IMR-90 (cell line): ENCODE data around the gene BTBD9. TPM values are rescaled to one million over a fixed set of nuclear protein-coding genes. Genes with fewer than 3 reads are reported as not detected.

Source experiments
- ATAC-seq: fragments of 200-7000 bp; cut with Tn5 transposase; 2 replicates; pipeline ENCODE4 v1.9.1; 2020; ENCODE audit warnings: low read depth, mild to moderate bottlenecking, moderate library complexity
- BruUV-seq: library from RNA; stranded (reverse); fragments of 400-500 nt; replicated peaks from 2 replicates; lab custom pipeline; 2021; lab: Mats Ljungman, UMichigan
- CTCF ChIA-PET: fragments of 300-600 bp; formaldehyde crosslinking; extraction: SDS; loops from one replicate; lab custom pipeline; 2021; ENCODE audit warnings: antibody characterized with exemption; lab: Yijun Ruan, JAX
- POLR2A ChIA-PET: fragments of 300-600 bp; sonication (Branson Sonifier 250); formaldehyde crosslinking; loops from one replicate; lab custom pipeline; 2022; ENCODE audit warnings: antibody characterized with exemption; ENCODE audit not compliant: unreplicated experiment; lab: Charles Lee
- DNase-seq: peaks from one replicate; pipeline ENCODE4 v3.0.0; 2013
- H2AFZ ChIP-seq: replicated peaks from 2 replicates; pipeline ENCODE3; 2013; ENCODE audit warnings: low read length, mild to moderate bottlenecking; ENCODE audit not compliant: poor library complexity
- H2AK5ac ChIP-seq: 2 replicates; pipeline ENCODE4 v1.6.1; 2013; ENCODE audit warnings: low read depth, low read length, inconsistent platforms
- H2AK9ac ChIP-seq: replicated peaks from 2 replicates; pipeline ENCODE3; 2013; ENCODE audit warnings: mild to moderate bottlenecking, low read depth, low read length, moderate library complexity; ENCODE audit not compliant: poor library complexity
- H2BK120ac ChIP-seq: 2 replicates; pipeline ENCODE4 v1.6.1; 2013; ENCODE audit warnings: low read depth, low read length, inconsistent platforms
- H2BK15ac ChIP-seq: 3 replicates; pipeline ENCODE4 v1.6.1; 2013; ENCODE audit warnings: low read depth, low read length, inconsistent platforms
- H2BK20ac ChIP-seq: 2 replicates; pipeline ENCODE4 v1.6.1; 2013; ENCODE audit warnings: low read depth, mild to moderate bottlenecking, inconsistent platforms, low read length, moderate library complexity
- H2BK5ac ChIP-seq: 2 replicates; pipeline ENCODE4 v1.6.1; 2013; ENCODE audit warnings: mild to moderate bottlenecking, low read depth, low read length, inconsistent platforms; ENCODE audit not compliant: poor library complexity, severe bottlenecking
- H3K14ac ChIP-seq: replicated peaks from 2 replicates; pipeline ENCODE4 v1.6.1; 2013; ENCODE audit warnings: low read depth, low read length, inconsistent platforms
- H3K18ac ChIP-seq: 2 replicates; pipeline ENCODE4 v1.6.1; 2013; ENCODE audit warnings: low read depth, low read length, control low read depth
- H3K23ac ChIP-seq: 2 replicates; pipeline ENCODE4 v1.6.1; 2013; ENCODE audit warnings: low read depth, low read length, inconsistent platforms
- H3K27ac ChIP-seq: 2 replicates; pipeline ENCODE4 v1.5.1; 2013; ENCODE audit warnings: mild to moderate bottlenecking, control low read depth, low read length; ENCODE audit not compliant: insufficient read depth
- H3K27me3 ChIP-seq: 2 replicates; pipeline ENCODE4 v1.6.1; 2013; ENCODE audit warnings: low read length; ENCODE audit not compliant: control insufficient read depth, insufficient read depth
- H3K36me3 ChIP-seq: 2 replicates; pipeline ENCODE4 v1.6.1; 2013; ENCODE audit warnings: low read length, mixed read lengths; ENCODE audit not compliant: control insufficient read depth, insufficient read depth
- H3K4ac ChIP-seq: 2 replicates; pipeline ENCODE4 v1.6.1; 2013; ENCODE audit warnings: low read depth, low read length, inconsistent platforms
- H3K4me1 ChIP-seq: 2 replicates; pipeline ENCODE4 v1.6.1; 2013; ENCODE audit warnings: low read length, mixed read lengths; ENCODE audit not compliant: control insufficient read depth, insufficient read depth
- H3K4me2 ChIP-seq: 2 replicates; pipeline ENCODE4 v1.6.1; 2013; ENCODE audit warnings: low read depth, mild to moderate bottlenecking, control low read depth, low read length, moderate library complexity
- H3K4me3 ChIP-seq: 2 replicates; pipeline ENCODE4 v1.5.1; 2013; ENCODE audit warnings: low read depth, mild to moderate bottlenecking, control low read depth, low read length, moderate library complexity; ENCODE audit not compliant: insufficient read depth
- H3K56ac ChIP-seq: 2 replicates; pipeline ENCODE4 v1.6.1; 2013; ENCODE audit warnings: low read length, inconsistent platforms; ENCODE audit not compliant: insufficient read depth; ENCODE audit errors: extremely low read depth
- H3K79me1 ChIP-seq, 2 experiments: 2 replicates each; pipeline ENCODE4 v1.6.1; 2013; ENCODE audit warnings: low read length in 2 of 2, inconsistent platforms in 1 of 2, low read depth in 1 of 2
- H3K9ac ChIP-seq: 2 replicates; pipeline ENCODE4 v1.6.1; 2013; ENCODE audit warnings: low read depth, low read length, control low read depth
- H3K9me1 ChIP-seq: 2 replicates; pipeline ENCODE4 v1.6.1; 2013; ENCODE audit warnings: low read length, inconsistent platforms; ENCODE audit not compliant: insufficient read depth
- H3K9me3 ChIP-seq: 2 replicates; pipeline ENCODE4 v1.6.1; 2013; ENCODE audit warnings: low read length; ENCODE audit not compliant: control insufficient read depth, insufficient read depth
- H4K20me1 ChIP-seq: 2 replicates; pipeline ENCODE4 v1.6.1; 2013; ENCODE audit warnings: low read length, inconsistent platforms; ENCODE audit not compliant: insufficient read depth
- H4K5ac ChIP-seq: 2 replicates; pipeline ENCODE4 v1.6.1; 2013; ENCODE audit warnings: mild to moderate bottlenecking, low read depth, low read length, control low read depth
- H4K8ac ChIP-seq, 2 experiments: 2 replicates each; pipeline ENCODE4 v1.6.1; 2013; ENCODE audit warnings: low read depth in 2 of 2, low read length in 2 of 2, control low read depth in 1 of 2, inconsistent platforms in 1 of 2
- H4K91ac ChIP-seq: 2 replicates; pipeline ENCODE4 v1.6.1; 2013; ENCODE audit warnings: low read depth, low read length, inconsistent platforms; ENCODE audit not compliant: insufficient read depth
- BHLHE40 ChIP-seq: fragments of 150-350 bp; IDR thresholded peaks from 2 replicates; pipeline ENCODE4 v1.6.1; 2016; ENCODE audit warnings: mild to moderate bottlenecking, low read depth, low read length
- CEBPB ChIP-seq: IDR thresholded peaks from 2 replicates; pipeline ENCODE4 v1.6.1; 2012; ENCODE audit warnings: low read depth, low read length, improper control_type of control experiment
- CHD1 ChIP-seq: IDR thresholded peaks from 2 replicates; pipeline ENCODE4 v1.6.1; 2012; ENCODE audit warnings: low read depth, low read length, improper control_type of control experiment
- MAFK ChIP-seq: IDR thresholded peaks from 2 replicates; pipeline ENCODE4 v1.6.1; 2012; ENCODE audit warnings: low read depth, low read length, improper control_type of control experiment
- MAZ ChIP-seq: IDR thresholded peaks from 2 replicates; pipeline ENCODE4 v1.6.1; 2012; ENCODE audit warnings: low read depth, mild to moderate bottlenecking, low read length, improper control_type of control experiment, moderate library complexity, borderline replicate concordance
- MXI1 ChIP-seq: IDR thresholded peaks from 2 replicates; pipeline ENCODE4 v1.6.1; 2012; ENCODE audit warnings: low read depth, mild to moderate bottlenecking, low read length, moderate library complexity, borderline replicate concordance
- POLR2A ChIP-seq: IDR thresholded peaks from 2 replicates; pipeline ENCODE4 v1.6.1; 2012; ENCODE audit warnings: mild to moderate bottlenecking, low read depth, low read length
- RAD21 ChIP-seq: IDR thresholded peaks from 2 replicates; pipeline ENCODE4 v1.6.1; 2012; ENCODE audit warnings: low read length, improper control_type of control experiment
- RCOR1 ChIP-seq: IDR thresholded peaks from 2 replicates; pipeline ENCODE4 v1.6.1; 2012; ENCODE audit warnings: mild to moderate bottlenecking, low read length, improper control_type of control experiment; ENCODE audit not compliant: insufficient replicate concordance
- RFX5 ChIP-seq: IDR thresholded peaks from 2 replicates; pipeline ENCODE4 v1.8.0; 2012; ENCODE audit warnings: low read depth, mild to moderate bottlenecking, low read length, moderate library complexity
- SMC3 ChIP-seq: fragments of 150-350 bp; IDR thresholded peaks from 2 replicates; pipeline ENCODE4 v1.6.1; 2016; ENCODE audit warnings: low read depth, mild to moderate bottlenecking, antibody characterized with exemption, low read length, moderate library complexity
- WGBS, 2 experiments: methylation state at CpG; one replicate each; pipeline versions ENCODE4 v1.1.5 to v1.1.7; 2013; ENCODE audit warnings: missing lambda C conversion rate in 2 of 2; ENCODE audit not compliant: insufficient read length in 1 of 2; ENCODE audit errors: extremely low coverage in 2 of 2; 5-methylcytosine and 5-hydroxymethylcytosine counted together
- dilution Hi-C: fragments of 300-500 bp; cut with HindIII; formaldehyde crosslinking; loops from one replicate; pipeline ENCODE4 v1.14.3; 2018; ENCODE audit warnings: low sequenced_read_pairs; ENCODE audit not compliant: unreplicated experiment
- in situ Hi-C: fragments of 300-500 bp; cut with MboI; formaldehyde crosslinking; loops from 3 replicates; pipeline ENCODE4 v1.14.3; 2019; ENCODE audit warnings: low sequenced_read_pairs, inconsistent platforms, mixed read lengths
- intact Hi-C: fragments of 100-400 bp; cut with micrococcal nuclease; formaldehyde crosslinking; loops from 2 replicates; pipeline ENCODE4 v1.10.0; 2022
- polyA plus RNA-seq, 3 experiments: library from polyadenylated mRNA; depleted of rRNA; stranded (reverse); fragments of >200 nt; gene quantifications; 2 replicates each; pipeline ENCODE4 v1.2.3, GENCODE V29; 2012; ENCODE audit warnings: low replicate concordance in 1 of 3
- total RNA-seq: library from RNA; depleted of rRNA; stranded (reverse); fragments of >200 nt; gene quantifications from 2 replicates; pipeline ENCODE4 v1.2.3, GENCODE V29; 2012
- TF ChIP-seq, protein P1 (sequence below): fragments of 150-350 bp; IDR thresholded peaks from 2 replicates; pipeline ENCODE4 v1.6.1; 2017; ENCODE audit warnings: mild to moderate bottlenecking, antibody characterized with exemption, low read length, low read depth
- TF ChIP-seq, protein P2 (sequence below): fragments of 150-350 bp; IDR thresholded peaks from 2 replicates; pipeline ENCODE4 v1.6.1; 2016; ENCODE audit warnings: low read depth, mild to moderate bottlenecking, low read length, moderate library complexity, borderline replicate concordance

BTBD9 gene
- total and polyA plus RNA-seq, 2 of the 4 experiments (the other 2 are of a cell fraction) = 4.1 to 22.0 TPM

DNA sequence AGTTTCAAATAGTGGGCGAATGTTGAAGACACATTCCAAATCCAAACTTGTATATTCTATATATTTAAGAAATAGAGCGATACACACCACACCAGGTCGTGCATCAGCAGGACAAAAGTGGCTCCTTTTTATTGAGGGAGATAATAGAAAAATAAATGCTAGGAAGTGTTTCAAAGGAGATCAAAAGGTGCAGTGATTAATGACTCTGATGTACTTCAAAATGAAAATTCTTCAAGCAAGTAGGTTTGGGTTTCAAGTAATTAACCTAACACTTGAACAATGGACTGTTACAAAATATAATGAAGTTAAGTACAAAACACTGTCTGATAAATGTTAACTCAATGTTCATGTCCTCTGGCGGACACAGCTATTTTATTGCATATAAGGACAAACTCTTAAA is 185.9 kb downstream of the BTBD9 start:
- no peak overlapping the region for H3K4me2 ChIP-seq
- ChIA-PET CTCF (no interaction called here), POLR2A (no interaction called here)
- H3K27me3 ChIP-seq = no peaks in the 10 kb centered on the region
- no peak overlapping the region for H4K5ac ChIP-seq
- intact Hi-C loops (no loop called here), dilution Hi-C loops (no loop called here), in situ Hi-C loops (no loop called here)
- no peak overlapping the region for H3K56ac ChIP-seq
- no peak overlapping the region for H2BK5ac ChIP-seq
- H3K36me3 ChIP-seq = no peaks in the 10 kb centered on the region
- H3K27ac ChIP-seq = no peak overlapping the region
- whole genome bisulfite sequencing, 2 experiments = no CpG with 5 or more reads among the region's 4 CpGs
- H3K9me3 ChIP-seq = no peaks in the 10 kb centered on the region
- no peak for DNase-seq
- no peak overlapping the region for H2AK5ac ChIP-seq
- TF ChIP-seq, protein P1, sequence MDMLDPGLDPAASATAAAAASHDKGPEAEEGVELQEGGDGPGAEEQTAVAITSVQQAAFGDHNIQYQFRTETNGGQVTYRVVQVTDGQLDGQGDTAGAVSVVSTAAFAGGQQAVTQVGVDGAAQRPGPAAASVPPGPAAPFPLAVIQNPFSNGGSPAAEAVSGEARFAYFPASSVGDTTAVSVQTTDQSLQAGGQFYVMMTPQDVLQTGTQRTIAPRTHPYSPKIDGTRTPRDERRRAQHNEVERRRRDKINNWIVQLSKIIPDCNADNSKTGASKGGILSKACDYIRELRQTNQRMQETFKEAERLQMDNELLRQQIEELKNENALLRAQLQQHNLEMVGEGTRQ = no peak
- TF ChIP-seq POLR2A = no peak
- TF ChIP-seq SMC3 = no peak
- TF ChIP-seq RCOR1 = no peak
- TF ChIP-seq CHD1 = no peak
- no peak for TF ChIP-seq MAFK
- no peak for TF ChIP-seq RAD21
- TF ChIP-seq, protein P2, sequence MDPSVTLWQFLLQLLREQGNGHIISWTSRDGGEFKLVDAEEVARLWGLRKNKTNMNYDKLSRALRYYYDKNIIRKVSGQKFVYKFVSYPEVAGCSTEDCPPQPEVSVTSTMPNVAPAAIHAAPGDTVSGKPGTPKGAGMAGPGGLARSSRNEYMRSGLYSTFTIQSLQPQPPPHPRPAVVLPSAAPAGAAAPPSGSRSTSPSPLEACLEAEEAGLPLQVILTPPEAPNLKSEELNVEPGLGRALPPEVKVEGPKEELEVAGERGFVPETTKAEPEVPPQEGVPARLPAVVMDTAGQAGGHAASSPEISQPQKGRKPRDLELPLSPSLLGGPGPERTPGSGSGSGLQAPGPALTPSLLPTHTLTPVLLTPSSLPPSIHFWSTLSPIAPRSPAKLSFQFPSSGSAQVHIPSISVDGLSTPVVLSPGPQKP = no peak
- TF ChIP-seq CEBPB = no peak
- TF ChIP-seq MXI1 = no peak
- TF ChIP-seq BHLHE40 = no peak
- no peak for TF ChIP-seq MAZ
- TF ChIP-seq RFX5 = no peak
- H3K4me1 ChIP-seq = no peaks in the 10 kb centered on the region
- H2BK120ac ChIP-seq = no peak overlapping the region
- H4K20me1 ChIP-seq = no peaks in the 10 kb centered on the region
- H3K9me1 ChIP-seq = no peaks in the 10 kb centered on the region
- H2BK20ac ChIP-seq = no peak overlapping the region
- H3K4ac ChIP-seq = no peak overlapping the region
- no peak overlapping the region for H3K23ac ChIP-seq
- H4K91ac ChIP-seq = no peak overlapping the region
- H2AFZ ChIP-seq = no peak overlapping the region
- H2AK9ac ChIP-seq = no peak overlapping the region
- H4K8ac ChIP-seq = no peak overlapping the region
- H3K4me3 ChIP-seq = no peak overlapping the region
- H3K9ac ChIP-seq = no peak overlapping the region
- H2BK15ac ChIP-seq = no peak overlapping the region
- H3K79me1 ChIP-seq = no peaks in the 10 kb centered on the region
- no peak overlapping the region for H3K18ac ChIP-seq
- no TSS peak for BruUV-seq
- H3K14ac ChIP-seq = no peak overlapping the region
- no peak for ATAC-seq
